Activated CD4-positive, alpha-beta T cell treated with anti-CD3 and anti-CD28 coated beads, Interleukin-2, Interleukin-6, amounts not matched to agents 100 ng/mL and 50 ng/mL, durations not matched to agents 16 hours and 8 hours (primary cell): ENCODE results near the gene PRSS22.

Experiments used
- DNase-seq: peaks from one replicate; pipeline ENCODE4 v3.0.0-alpha.2; 2020

PRSS22 gene, protein sequence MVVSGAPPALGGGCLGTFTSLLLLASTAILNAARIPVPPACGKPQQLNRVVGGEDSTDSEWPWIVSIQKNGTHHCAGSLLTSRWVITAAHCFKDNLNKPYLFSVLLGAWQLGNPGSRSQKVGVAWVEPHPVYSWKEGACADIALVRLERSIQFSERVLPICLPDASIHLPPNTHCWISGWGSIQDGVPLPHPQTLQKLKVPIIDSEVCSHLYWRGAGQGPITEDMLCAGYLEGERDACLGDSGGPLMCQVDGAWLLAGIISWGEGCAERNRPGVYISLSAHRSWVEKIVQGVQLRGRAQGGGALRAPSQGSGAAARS

DNA sequence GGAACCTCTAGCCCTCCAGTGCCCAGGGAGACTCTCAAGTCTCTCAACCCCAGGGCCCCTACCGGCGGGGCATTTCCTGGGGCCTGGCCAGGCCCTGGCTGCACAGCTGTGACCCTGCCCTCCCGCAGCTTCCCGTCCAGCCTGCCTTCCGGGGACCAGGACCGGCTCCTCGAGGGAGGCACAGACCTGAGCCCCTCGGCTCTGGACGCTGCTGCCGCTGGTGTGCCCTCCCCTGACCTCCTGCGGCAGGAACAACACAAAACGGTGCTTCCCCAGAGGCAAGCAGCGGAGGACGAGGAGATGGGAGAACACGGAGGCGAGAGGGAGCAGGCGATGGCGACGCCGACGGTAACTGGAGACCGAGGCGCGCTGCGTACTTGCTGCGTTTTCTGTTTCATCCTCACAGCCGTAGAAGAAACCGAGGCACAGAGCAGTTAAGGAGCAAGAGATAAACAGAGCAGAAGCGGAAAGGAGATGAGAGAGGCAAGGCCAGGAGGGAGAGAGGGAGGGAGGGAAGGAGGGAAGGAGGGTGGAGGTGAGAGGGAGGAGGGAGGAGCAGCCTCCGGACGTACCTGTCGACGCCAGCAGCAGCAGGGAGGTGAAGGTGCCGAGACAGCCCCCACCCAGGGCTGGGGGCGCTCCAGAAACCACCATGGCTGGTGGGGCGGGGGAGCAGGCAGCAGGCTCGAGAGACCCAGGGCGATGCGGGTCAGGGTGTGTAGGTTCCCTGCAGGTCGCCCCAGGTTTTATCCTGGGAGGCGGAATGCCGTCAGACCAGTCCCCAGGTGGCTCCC, at the start of gene PRSS22:
PRSS22 (minus strand) TSS at position 720 of the 794 bp plus-strand sequence; CDS start at position 654, 66 bp downstream.
- no peak for DNase-seq

DNA sequence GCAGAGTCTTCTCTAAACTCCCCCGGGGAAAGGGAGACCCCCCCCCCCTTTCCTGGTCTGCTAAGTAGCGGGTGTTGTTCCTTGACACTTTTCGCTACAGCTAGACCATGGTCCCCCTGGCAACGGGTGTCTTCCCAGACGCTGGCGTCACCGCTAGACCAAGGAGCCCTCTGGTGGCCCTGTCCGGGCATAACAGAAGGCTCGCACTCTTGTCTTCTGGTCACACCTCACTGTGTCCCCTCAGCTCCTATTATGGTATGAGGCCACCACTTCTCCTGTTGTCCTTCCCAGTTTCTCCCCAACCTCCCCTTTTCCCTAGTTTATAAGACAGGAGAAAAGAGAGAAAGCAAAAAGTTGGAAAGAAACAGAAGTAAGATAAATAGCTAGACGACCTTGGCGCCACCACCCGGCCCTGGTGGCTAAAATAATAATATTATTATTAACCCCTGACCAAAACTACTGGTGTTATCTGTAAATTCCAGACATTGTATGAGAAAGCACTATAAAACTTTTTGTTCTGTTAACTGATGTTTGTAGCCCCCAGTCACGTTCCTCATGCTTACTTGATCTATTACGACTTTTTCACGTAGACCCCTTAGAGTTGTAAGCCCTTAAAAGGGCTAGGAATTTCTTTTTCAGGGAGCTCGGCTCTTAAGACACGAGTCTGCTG, 49.2 kb upstream of the PRSS22 start:
- peak; percentile 59 for DNase-seq

DNA sequence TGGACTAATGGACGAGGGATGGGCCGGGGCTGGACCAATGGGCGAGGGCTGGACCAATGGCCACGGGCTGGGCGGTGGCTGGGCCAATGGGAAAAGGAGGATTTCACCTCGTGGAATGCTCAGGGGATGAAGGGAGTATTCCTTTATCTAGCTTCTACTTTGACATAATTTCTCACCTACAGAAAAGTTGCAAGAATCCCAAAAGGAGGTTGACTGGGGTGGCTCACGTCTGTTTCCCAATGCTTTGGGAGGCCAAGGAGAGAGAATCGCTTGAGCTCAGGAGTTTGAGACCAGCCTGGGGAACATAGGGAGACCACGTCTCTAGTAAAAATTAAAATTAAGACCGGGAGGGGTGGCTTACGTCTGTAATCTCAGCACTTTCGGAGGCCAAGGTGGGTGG, 48.0 kb upstream of the PRSS22 start:
- DNase-seq: no peak

DNA sequence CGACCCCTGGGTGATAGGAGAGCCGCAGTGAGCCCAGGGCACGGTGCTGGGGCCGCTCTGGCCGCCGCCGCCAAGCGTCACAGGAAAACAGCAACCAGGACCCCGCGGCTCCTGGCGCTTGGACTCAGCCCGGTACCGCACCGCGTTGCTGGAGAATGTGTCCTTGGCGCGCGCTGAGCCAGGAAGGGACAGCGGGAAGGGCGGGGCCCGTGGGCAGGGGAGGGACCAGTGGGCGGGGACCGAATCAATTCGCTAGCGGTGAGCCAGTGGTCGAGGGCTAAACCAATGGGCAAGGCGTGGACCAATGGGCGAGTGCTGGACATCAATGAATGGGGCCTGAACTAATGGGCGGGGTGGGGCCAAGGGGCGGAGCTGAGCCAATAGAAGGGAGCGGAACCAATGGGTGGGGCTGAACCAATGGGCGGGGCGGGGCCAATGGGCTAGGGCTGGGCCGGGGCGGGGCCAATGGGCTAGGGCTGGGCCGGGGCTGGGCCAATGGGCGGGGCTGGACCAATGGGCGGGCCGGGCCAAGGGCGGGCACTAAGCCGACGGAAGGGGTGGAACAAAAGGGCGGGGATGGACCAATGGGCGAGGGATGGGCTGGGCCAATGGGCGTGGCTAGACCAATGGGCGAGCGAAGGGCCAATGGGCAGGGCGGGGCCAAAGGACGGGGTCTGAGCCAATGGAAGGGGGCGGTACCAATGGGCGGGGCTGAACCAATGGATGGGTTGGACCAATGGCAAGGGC, 47.4 kb upstream of the PRSS22 start:
- DNase-seq: peak; percentile 99

DNA sequence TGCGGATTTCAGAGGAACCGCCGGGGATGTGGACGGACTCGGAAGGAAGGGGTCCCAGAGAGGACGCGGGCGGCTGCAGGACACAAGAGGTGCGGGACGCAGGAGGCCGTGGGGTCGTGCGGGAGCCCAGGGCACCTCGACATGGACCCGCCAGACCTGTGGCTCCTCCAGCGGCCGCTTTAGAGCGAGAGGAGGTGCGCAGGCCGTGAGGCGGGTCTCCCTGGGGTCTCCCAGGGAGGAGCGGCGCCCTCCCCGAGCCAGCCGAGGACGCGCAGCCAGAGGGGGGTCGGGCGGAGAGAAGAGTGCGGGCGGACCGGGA, 46.9 kb upstream of the PRSS22 start:
- DNase-seq: no peak

DNA sequence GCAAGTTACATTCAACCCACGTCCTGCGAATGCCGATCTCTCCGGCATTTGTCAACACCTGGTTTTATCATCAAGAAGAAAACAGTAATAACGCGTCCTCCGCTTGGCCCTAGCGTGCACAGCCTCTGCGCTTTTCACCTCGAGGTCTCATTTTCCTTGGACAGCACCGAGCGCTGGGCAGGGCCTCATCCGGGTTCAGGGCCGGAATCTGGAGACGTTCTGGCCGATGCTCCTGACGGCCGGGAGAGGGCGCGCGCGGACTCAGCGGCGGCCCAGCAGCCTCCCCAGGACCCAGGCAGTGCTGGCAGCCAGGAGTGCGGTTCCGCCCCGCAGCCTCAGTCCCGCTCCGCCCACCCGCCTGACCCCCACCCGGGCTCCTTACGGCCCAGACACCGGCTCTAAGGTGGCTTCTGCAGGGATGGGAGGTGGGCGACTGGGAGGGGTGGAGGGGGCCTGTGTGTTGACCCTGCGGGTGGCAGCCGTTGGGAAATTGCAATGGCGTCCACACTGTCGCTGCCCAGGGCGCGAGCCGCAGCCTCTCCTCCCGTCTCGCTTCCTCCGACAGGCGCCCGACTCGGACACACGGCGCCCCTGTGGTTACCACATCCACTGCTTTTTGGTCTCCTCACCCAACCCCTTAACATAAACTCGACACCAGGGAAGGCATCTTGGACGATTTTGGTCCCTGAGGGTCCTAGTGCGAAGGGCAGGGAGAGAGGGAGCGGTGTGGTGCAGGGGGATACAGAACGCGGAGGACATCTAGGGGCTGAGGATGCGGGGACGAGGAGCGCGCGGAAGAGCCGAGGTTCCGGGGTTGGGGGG, 46.3 kb upstream of the PRSS22 start:
- peak; percentile 90 for DNase-seq

DNA sequence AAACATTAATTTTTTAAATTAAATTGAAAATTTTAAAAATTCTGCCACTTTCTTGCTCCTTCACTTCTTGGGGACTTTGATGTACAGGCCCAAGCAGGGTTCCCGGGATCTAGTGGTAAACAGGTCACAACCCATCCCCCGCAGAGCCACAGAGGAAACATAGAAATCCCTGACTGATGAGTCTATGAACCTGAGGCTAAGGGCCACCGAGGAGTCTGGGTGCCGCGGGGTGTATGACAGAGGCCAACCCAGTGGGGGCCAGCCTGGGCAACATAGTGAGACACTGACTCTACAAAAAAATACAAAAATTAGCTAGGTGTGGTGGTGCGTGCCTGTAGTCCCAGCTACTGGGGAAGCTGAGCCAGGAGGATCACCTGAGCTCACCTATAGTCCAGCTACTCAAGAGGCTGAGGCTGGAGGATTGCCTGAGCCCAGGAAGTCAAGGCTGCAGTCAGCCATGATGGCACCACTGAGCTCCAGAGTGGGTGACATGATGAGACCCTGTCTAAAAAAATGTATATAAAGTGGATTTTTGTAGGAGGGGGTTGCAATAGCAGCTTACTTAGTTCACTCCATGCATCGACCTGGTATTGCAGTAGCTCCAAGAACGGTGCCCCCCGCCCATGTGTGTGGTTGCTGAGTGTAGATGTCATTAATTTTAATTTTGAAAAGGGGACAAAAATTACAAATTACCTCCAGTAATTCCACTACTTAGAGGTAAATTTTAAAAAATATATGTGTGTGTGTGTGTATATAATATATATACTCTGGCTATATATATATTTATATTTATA, 44.6 kb upstream of the PRSS22 start:
- no peak for DNase-seq

DNA sequence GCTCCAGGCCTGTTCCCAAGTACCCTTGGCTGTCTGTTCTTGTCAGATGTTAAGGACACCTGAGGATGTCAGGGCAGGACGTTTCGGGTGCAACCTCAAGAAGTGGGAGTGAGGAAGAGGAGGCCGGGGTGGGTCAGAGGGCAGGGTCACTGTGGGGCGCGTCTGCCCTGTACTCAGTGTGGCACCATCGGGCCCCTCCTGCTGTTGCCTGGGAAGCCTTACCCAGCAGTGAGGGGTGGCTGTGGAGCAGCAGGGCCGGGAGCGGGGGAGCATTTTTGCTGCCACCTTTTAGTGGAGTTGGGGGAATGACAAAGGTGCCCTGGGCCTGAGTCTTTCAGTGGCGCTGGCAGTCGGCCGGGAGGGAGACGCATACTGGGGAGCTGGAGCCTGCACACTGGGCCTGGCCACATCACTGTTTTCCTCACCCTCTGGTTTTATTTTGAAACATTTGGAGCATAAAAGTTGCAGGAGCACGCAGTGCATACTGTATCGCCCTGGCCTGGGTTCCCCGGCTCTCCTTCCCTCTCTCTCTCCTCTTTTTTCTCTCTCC, 42.6 kb upstream of the PRSS22 start:
- DNase-seq: no peak

DNA sequence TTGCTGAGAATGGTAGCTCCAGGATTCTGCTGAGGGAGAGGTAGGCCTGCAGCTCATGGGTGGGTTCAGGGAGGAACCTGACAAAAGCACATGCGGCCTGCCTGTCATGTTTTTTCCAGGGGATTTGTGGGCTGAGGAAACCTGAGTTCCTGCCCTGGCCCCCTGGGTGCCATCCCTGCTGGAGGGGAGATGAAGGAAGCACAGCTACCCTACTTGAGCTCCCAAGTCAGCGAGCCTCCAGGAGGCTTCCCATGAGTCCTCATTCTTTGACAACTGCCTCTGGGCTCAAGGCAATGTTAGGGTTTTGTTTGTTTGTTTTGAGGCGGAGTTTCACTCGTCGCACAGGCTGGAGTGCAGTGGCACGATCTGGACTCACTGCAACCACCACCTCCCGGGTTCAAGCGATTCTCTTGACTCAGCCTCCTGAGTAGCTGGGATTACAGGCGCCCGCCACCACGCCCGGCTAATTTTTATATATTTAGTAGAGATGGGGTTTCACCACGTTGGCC, 41.6 kb upstream of the PRSS22 start:
- no peak for DNase-seq

DNA sequence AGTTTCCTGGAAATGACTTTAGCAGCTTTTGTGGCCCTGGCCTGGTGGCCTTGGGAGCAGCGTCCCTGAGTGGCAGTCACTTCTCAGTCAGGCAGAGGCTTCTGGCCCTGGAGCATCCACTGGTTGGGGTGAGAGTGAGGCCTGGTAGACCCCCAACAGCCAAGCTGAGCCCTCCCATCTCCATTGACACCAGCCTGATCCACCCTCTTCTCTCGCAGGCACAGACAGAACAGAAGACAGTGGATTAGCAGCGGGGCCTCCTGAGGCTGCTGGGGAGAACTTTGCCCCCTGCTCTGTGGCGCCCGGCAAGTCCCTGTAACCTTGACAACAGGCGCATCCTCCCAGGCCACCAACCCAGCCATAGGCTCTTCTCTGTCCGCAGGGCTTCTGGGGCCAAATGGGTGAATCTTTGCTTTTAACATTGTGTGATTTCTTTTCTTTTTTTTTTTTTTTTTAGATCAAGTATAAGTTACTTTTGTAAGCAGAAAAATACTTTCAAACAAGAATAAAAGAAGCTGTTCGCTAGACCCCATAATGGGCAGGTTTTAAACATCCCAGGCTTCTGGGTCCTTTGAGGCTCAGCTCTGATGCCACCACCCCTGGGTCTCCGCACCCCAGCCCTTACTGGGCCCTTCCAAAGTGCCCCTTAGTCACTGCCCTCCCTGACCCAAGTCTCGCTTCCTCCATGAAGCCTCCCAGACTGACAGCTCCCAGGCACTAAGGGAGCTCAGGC, 41.0 kb upstream of the PRSS22 start:
- no peak for DNase-seq

DNA sequence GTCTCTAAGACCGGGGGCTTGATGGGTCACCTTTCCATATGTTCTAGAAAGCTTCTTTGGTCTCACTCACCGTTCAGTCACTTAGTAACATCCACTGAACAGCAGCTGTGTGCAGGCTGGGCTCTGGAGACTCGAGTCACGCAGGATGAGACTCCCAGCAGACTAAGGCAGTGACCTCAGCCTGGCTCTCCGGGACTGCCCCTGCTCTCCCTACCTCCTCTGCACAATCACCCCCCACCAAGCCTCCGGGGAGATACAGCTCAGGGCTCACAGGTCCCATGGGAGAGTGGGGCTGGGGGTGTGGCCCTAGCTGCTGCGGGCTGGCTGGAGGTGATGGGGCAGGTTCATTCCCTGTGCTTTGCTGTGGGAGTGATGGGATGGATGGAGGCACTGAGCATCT, 39.1 kb upstream of the PRSS22 start:
- no peak for DNase-seq

DNA sequence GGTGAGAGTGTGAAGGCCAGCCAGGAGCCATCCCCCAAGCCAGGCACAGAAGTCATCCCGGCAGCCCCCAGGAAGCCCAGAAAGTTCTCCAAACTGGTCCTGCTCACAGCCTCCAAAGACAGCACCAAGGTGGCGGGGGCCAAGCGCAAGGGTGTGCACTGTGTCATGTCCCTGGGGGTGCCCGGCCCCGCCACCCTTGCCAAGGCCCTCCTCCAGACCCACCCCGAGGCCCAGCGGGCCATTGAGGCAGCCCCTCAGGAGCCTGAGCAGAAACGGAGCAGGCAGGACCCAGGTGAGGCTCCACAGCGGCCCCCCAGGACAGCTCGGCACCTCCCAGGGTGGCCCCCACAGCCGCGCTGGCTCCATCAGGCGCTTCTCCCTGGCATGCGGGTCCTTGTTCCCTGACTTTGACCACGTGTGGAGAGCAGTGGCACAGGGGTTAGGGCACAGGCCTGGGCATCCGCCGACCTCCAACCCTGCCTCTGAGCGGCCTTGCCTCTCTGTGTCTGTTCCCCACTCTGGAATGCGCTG, 38.6 kb upstream of the PRSS22 start:
- DNase-seq: no peak

DNA sequence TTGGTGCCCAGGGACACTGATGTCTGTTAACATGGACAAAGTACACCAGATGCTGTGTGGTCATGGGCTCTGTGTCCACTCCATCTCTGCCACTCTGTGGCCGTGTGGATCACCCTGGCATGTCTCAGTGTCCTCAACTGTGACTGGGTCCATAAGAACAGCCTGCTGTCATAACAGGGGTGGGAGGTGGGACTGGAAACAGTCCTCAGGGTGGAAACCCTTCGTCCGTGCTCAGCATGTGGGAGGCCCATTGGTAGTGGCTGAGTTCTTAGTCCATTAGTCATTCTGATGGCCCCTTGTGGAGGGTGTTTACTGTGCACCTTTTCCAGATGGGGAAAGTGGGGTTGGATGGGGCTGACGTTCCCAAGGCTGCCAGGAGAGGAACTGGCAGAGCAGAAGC, 37.8 kb upstream of the PRSS22 start:
- no peak for DNase-seq

DNA sequence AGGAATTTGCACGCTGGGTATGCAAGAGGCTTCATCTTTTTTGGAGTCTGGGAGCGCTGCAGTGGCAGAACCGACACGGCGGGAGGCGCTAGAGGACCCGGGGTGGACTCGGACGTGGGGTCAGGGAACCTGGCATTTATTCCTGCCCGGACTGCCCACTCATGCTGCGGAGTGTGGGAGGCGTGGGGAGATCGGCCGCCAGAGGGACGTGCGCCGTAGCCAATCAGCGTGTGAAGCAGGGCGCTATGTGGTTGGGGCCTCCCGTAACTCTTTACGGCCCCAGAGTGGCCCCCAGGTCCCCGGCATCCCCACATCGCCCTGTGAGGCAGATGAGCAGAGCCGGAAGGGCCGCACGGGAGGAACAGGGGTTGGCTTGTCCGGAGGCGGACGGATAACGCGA, 36.3 kb upstream of the PRSS22 start:
- no peak for DNase-seq

DNA sequence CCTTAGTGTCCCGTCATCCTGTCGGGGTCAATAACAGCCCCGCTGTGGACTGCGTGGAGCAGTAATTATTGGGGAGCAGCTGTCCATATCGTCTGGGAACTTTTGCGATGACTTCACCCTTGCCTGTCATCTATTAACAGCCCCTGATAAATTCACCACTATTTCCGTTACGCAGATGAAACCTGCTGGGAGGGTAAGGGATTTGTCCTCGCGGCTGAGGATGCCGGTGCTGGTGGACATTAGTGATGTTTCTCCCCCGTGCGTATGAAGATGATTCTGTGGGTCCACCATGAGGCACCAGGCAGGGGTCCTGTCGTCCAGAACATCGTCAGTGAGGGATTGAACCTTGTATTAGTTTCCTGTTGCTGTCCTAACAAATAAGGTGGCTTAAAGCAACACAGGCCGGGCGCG, 26.1 kb upstream of the PRSS22 start:
- no peak for DNase-seq

DNA sequence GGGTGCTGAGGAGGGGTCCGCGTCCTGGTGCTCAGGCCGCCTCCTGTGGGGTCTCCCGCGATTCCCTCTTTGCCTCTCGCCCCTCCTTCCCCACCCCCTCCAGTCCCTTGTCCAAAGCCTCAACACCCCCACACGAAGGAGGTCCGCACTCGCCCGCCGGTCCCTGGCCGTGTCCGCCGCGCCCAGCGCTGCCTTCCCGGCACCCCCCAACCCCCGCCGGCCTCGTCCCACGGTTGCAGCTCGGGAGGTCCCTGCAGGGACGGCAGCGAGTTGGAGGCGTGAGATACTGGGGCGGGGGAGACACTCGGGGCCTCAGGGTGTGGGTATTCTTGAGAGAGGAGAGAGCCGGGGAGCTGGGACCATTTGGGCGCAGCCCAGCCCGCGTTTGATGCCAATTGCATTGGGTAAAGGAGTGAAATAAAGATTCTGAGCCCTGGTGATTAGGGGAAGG, 25.5 kb upstream of the PRSS22 start:
- DNase-seq: peak; percentile 17

DNA sequence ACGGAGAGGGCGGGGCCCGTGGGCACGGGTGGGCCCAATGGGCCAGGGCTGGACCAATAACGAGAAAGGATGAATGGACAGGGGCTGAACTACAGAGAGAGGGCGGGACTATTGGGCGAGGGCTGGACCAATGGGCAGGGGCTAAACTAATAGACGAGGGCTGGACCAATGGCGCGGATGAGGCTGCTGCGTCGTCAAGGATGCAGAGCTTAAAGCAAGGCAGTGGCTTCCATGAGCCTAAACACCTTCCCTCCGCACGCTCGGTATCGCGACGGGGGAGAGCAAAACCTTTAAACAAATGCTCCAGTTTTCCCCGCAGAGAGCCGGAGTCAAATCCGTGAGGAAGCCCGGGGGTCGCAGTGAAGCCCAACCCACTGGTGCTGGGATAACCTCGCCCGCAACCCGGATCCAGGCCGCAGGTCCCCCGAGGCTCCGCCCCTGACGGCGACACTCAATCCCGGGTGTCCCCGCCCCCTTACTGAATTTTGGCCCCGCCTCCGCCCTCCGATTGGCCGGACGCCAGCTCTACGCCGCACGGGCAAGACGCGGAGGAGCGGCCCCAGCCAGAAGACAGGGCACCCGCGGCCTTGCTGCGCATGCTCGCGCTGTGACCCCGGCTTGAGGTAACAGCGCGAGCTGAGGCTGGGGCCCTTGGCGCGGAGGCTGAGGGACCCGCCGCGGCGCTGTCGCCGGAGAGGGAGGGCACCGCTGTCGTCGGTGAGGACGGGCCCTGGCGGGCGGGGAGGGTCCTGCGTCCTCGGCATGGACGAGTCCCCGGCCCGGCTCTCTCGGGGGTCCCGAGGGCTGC, 24.9 kb upstream of the PRSS22 start, which contains the start of gene FLYWCH2:
FLYWCH2 (plus strand) TSS at position 566 of the 808 bp plus-strand sequence. CDS start 13,235 bp downstream, outside the sequence.
- peak; percentile 100 for DNase-seq

DNA sequence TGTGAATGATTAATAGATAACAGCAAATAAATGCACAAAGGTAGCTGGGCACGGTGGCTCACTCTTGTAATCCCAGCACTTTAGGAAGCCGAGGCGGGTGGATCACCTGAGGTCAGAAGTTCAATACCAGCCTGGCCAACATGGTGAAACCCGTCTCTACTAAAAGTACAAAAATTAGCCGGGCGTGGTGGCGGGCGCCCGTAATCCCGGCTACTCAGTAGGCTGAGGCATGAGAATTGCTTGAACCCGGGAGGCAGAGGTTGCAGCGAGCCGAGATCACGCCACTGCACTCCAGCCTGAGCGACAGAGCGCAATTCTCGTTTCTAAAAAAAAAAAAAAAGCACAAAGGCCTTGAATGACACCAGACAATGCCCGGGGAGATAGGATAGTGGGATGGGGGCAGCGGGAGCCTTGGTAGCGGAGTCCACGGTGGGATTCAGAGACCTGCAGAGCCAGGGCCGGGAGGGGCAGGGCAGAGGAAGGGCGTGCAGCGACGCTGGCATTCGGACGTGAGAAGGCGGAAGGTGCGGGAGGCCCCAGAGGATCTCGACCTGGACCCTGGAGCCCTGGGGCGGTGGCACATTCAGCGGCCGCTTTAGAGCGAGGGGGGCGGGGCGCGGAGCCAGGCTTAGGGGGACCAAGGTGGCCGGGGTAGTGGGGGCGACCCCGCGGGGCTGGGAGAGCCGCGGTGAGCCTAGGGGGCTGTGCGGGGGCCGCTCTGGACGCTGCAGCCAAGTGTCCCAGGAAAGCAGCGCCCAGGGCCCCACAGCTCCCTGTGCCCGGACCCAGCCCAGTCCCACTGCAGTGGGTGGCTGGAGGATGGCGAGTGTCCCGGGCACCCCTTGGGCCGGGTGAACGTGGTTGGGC, 24.0 kb upstream of the PRSS22 start:
- DNase-seq: peak; percentile 42
